Urinary bladder (tissue), 4 donors: Measurements from ENCODE around the gene GNB1. TPM values are rescaled to one million over a fixed set of nuclear protein-coding genes. Genes with fewer than 3 reads are reported as not detected.
A peak's percentile ranks its signal among the peaks of the same experiment; 100 is the strongest.

Experiments
- DNase-seq: peaks from one replicate; pipeline ENCODE4 v3.0.0-alpha.2; 2015; ENCODE audit errors: extremely low spot score
- H3K27ac ChIP-seq: one replicate; pipeline ENCODE4 v1.5.1; 2013; ENCODE audit warnings: low read depth, mild to moderate bottlenecking, moderate library complexity
- H3K36me3 ChIP-seq: one replicate; pipeline ENCODE4 v1.6.1; 2013; ENCODE audit warnings: mild to moderate bottlenecking, moderate library complexity; ENCODE audit not compliant: insufficient read depth
- H3K4me1 ChIP-seq: one replicate; pipeline ENCODE4 v1.6.1; 2013; ENCODE audit warnings: mild to moderate bottlenecking, moderate library complexity; ENCODE audit not compliant: insufficient read depth
- H3K4me3 ChIP-seq: one replicate; pipeline ENCODE4 v1.5.1; 2013; ENCODE audit warnings: low read depth, low read length
- WGBS: extraction: QIAGEN DNeasy Blood & Tissue Kit; methylation state at CpG from one replicate; pipeline ENCODE4 v1.1.7; 2013; 5-methylcytosine and 5-hydroxymethylcytosine counted together
- polyA plus RNA-seq: library from polyadenylated mRNA; stranded (reverse); fragments of 200-250 nt; gene quantifications from one replicate; pipeline ENCODE4 v1.2.3, GENCODE V29; 2013
- total RNA-seq: library from RNA; depleted of rRNA; stranded (reverse); fragments of >200 nt; gene quantifications from one replicate; pipeline ENCODE4 v1.2.3, GENCODE V29; 2014
- donor health status: healthy with polysubstance abuse.
- donor health status: healthy.

The GNB1 gene
- total and polyA plus RNA-seq, 2 donors, result 123 to 200 TPM

- no peaks in the 10 kb centered on the region for H3K4me1 ChIP-seq
- H3K36me3 ChIP-seq, result no peaks in the 10 kb centered on the region
- 96% methylated on average over 3 of the region's 3 CpGs for WGBS
- no peak for DNase-seq
- H3K27ac ChIP-seq, result no peak overlapping the region
- no peak overlapping the region for H3K4me3 ChIP-seq
Observed at GRCh38 chr1:1770102-1770501, 120.8 kb downstream of the GNB1 start.

GRCh38 chr1:1768249-1768992 is 122.5 kb downstream of the GNB1 start:
- H3K4me3 ChIP-seq, result no peak overlapping the region
- no peak for DNase-seq
- H3K4me1 ChIP-seq, result no peaks in the 10 kb centered on the region
- no peaks in the 10 kb centered on the region for H3K36me3 ChIP-seq
- 94% methylated on average over 7 of the region's 7 CpGs for WGBS
- H3K27ac ChIP-seq, result no peak overlapping the region

GRCh38 chr1:1764876-1765470 is 125.9 kb downstream of the GNB1 start:
- no peak for DNase-seq
- Histone ChIP-seq H3K4me1 (no peaks in the 10 kb centered on the region), H3K4me3 (no peak overlapping the region), H3K27ac (no peak overlapping the region), H3K36me3 (no peaks in the 10 kb centered on the region)
- 88% methylated on average over 23 of the region's 23 CpGs for WGBS

- no peaks in the 10 kb centered on the region for H3K36me3 ChIP-seq
- no peak for DNase-seq
- H3K27ac ChIP-seq, result no peak overlapping the region
- 88% methylated on average over 32 of the region's 32 CpGs for WGBS
- no peak overlapping the region for H3K4me3 ChIP-seq
- H3K4me1 ChIP-seq, result no peaks in the 10 kb centered on the region
Observed at GRCh38 chr1:1763657-1764621, 126.9 kb downstream of the GNB1 start.

GRCh38 chr1:1761504-1762376 is 129.1 kb downstream of the GNB1 start:
- no peaks in the 10 kb centered on the region for H3K36me3 ChIP-seq
- no peak for DNase-seq
- no peak overlapping the region for H3K4me3 ChIP-seq
- H3K27ac ChIP-seq, result no peak overlapping the region
- H3K4me1 ChIP-seq, result no peaks in the 10 kb centered on the region
- WGBS, result 96% methylated on average over 23 of the region's 23 CpGs

GRCh38 chr1:1760715-1761114 is 130.2 kb downstream of the GNB1 start:
- Histone ChIP-seq H3K27ac (no peak overlapping the region), H3K36me3 (no peaks in the 10 kb centered on the region)

GRCh38 chr1:1760345-1760650 is 130.6 kb downstream of the GNB1 start:
- no peak for DNase-seq
- WGBS, result 95% methylated on average over 20 of the region's 20 CpGs
- Histone ChIP-seq H3K27ac (no peak overlapping the region), H3K4me1 (no peaks in the 10 kb centered on the region), H3K4me3 (no peak overlapping the region), H3K36me3 (no peaks in the 10 kb centered on the region)

More at GRCh38 chr1:1760715-1761114, 130.2 kb downstream of the GNB1 start:
- no peak for DNase-seq
- Histone ChIP-seq H3K4me3 (no peak overlapping the region), H3K4me1 (no peaks in the 10 kb centered on the region)
- WGBS, result 96% methylated on average over 10 of the region's 10 CpGs

- H3K36me3 ChIP-seq, result no peaks in the 10 kb centered on the region
- WGBS, result 92% methylated on average over 37 of the region's 37 CpGs
- H3K4me3 ChIP-seq, result no peak overlapping the region
- no peaks in the 10 kb centered on the region for H3K4me1 ChIP-seq
- no peak for DNase-seq
- no peak overlapping the region for H3K27ac ChIP-seq
Observed at GRCh38 chr1:1759456-1760344, 131.2 kb downstream of the GNB1 start.

- 73% methylated on average over 34 of the region's 34 CpGs for WGBS
- DNase-seq, result no peak
- Histone ChIP-seq H3K4me1 (no peaks in the 10 kb centered on the region), H3K36me3 (peaks cover 3% of the 10 kb centered on the region), H3K27ac (peak overlapping the region; percentile 60), H3K4me3 (no peak overlapping the region)
Observed at GRCh38 chr1:1758692-1759455, 132.0 kb downstream of the GNB1 start.

- Histone ChIP-seq H3K4me3 (no peak overlapping the region), H3K36me3 (peaks cover 6% of the 10 kb centered on the region), H3K4me1 (no peaks in the 10 kb centered on the region), H3K27ac (peak overlapping the region; percentile 81)
- 93% methylated on average over 27 of the region's 27 CpGs for WGBS
- DNase-seq, result no peak
Observed at GRCh38 chr1:1758059-1758621, 132.7 kb downstream of the GNB1 start.

- DNase-seq, result no peak
- Histone ChIP-seq H3K4me1 (no peaks in the 10 kb centered on the region), H3K27ac (no peak overlapping the region), H3K36me3 (peaks cover 6% of the 10 kb centered on the region), H3K4me3 (no peak overlapping the region)
- WGBS, result 93% methylated on average over 25 of the region's 25 CpGs
Observed at GRCh38 chr1:1757422-1758058, 133.3 kb downstream of the GNB1 start.
